Activated CD4-positive, alpha-beta memory T cell treated with anti-CD3 and anti-CD28 coated beads for 36 hours (primary cell): ENCODE results near the gene POLA1. TPM values are rescaled to one million over a fixed set of nuclear protein-coding genes. Genes with fewer than 3 reads are reported as not detected.
"Not testable (repeated sequence)": the region's sequence is repeated elsewhere in the genome, so short reads cannot be mapped to it uniquely, and the experiment has no call there.

Experiments used
- CTCF ChIA-PET: fragments of 350-600 bp; sonication (Branson Sonifier 250); formaldehyde crosslinking; loops from one replicate; lab custom pipeline; 2021; ENCODE audit warnings: antibody characterized with exemption, inconsistent platforms; lab: Charles Lee
- POLR2A ChIA-PET: fragments of 350-600 bp; sonication (Branson Sonifier 250); formaldehyde crosslinking; loops from one replicate; lab custom pipeline; 2021; ENCODE audit warnings: antibody characterized with exemption; lab: Charles Lee
- DNase-seq: peaks from one replicate; pipeline ENCODE4 v3.0.0-alpha.2; 2020
- H3K27ac Mint-ChIP-seq: one replicate; pipeline ENCODE4 v1.8.0; 2021; ENCODE audit warnings: mixed read lengths
- H3K27me3 Mint-ChIP-seq: one replicate; pipeline ENCODE4 v1.8.0; 2021; ENCODE audit warnings: mixed read lengths
- H3K36me3 Mint-ChIP-seq: one replicate; pipeline ENCODE4 v1.8.0; 2021; ENCODE audit warnings: mixed read lengths
- H3K4me1 Mint-ChIP-seq: one replicate; pipeline ENCODE4 v1.8.0; 2021; ENCODE audit warnings: low read depth, mixed read lengths
- H3K4me3 Mint-ChIP-seq: one replicate; pipeline ENCODE4 v1.8.0; 2021; ENCODE audit warnings: mild to moderate bottlenecking, mixed read lengths
- H3K9me3 Mint-ChIP-seq: one replicate; pipeline ENCODE4 v1.8.0; 2021; ENCODE audit warnings: mixed read lengths
- intact Hi-C: fragments of 100-400 bp; cut with micrococcal nuclease; formaldehyde crosslinking; loops from one replicate; pipeline ENCODE4 v1.15.1; 2023
- total RNA-seq, 2 experiments: library from RNA; stranded (reverse); gene quantifications; one replicate each; pipeline ENCODE4 v1.2.3, GENCODE V29; 2021

The POLA1 gene
- total RNA-seq, 2 experiments from 2014 or later, result 40.9 to 41.7 TPM

DNA sequence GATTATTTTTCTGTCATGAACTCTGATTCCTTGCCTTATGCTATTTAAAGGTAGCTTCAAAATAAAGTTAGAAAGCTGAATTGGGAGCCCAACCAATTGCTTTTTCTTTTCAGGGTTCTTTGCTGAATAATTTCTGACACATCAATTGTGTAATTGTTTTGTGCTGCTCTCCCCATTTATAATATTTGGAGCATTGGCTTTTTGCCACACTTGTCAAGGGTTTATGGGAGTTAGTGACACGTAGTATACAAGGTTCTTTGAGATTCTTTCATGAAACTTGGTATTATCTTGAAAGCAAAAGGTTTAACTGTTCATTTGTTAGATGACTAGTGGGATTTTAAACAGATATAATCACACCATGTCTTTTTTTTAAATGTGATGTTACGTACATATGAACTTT lies 80.9 kb downstream of the POLA1 start:
- ChIA-PET CTCF (interaction anchor here (0.6 kb wide), 1 partner anchor 543 kb away, joined by 4 read pairs; no protein-coding TSS in a partner anchor), POLR2A (interaction anchor here (1.2 kb wide), 1 partner anchor 13 kb away, joined by 3 read pairs; no protein-coding TSS in a partner anchor)
- H3K4me1 Mint-ChIP-seq, result no peaks in the 10 kb centered on the region
- DNase-seq, result no peak
- no peaks in the 10 kb centered on the region for H3K9me3 Mint-ChIP-seq
- H3K4me3 Mint-ChIP-seq, result no peak overlapping the region
- no peaks in the 10 kb centered on the region for H3K27me3 Mint-ChIP-seq
- peaks cover 15% of the 10 kb centered on the region for H3K36me3 Mint-ChIP-seq
- intact Hi-C loops, result no loop called here
- no peak overlapping the region for H3K27ac Mint-ChIP-seq

- Mint-ChIP-seq H3K27ac (no peak overlapping the region), H3K36me3 (peaks cover 17% of the 10 kb centered on the region), H3K9me3 (no peaks in the 10 kb centered on the region), H3K4me3 (no peak overlapping the region), H3K27me3 (no peaks in the 10 kb centered on the region), H3K4me1 (no peaks in the 10 kb centered on the region)
- intact Hi-C loops, result no loop called here
- ChIA-PET CTCF (no interaction called here), POLR2A (no interaction called here)
- DNase-seq, result no peak
These were observed 82.2 kb downstream of the POLA1 start for GRCh38 chrX:24775891-24776290.

- Mint-ChIP-seq H3K4me1 (no peaks in the 10 kb centered on the region), H3K9me3 (no peaks in the 10 kb centered on the region), H3K4me3 (no peak overlapping the region), H3K27me3 (no peaks in the 10 kb centered on the region), H3K27ac (no peak overlapping the region), H3K36me3 (peaks cover 16% of the 10 kb centered on the region)
- DNase-seq, result no peak
- ChIA-PET POLR2A (no interaction called here), CTCF (no interaction called here)
- intact Hi-C loops, result no loop called here
These were observed 83.9 kb downstream of the POLA1 start for GRCh38 chrX:24777660-24778059.

DNA sequence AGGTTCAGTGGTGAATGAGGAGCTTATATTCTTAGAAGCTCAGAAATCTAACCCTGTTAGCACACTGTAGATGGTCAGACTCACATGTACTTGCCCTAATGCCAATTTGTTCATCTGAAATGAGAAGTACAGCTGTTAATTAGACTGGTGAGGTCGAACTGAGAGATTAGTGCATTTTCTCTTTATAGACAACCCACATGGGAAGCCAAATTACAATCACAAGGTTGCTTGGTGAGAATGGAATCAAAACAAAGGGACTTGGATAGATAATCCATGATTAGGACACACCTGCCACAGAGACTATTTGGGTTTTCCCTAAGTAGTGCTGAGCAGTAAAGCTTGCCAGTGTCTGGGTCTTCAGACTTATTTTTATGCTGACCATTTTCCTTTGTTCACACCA lies 88.3 kb downstream of the POLA1 start:
- Mint-ChIP-seq H3K9me3 (no peaks in the 10 kb centered on the region), H3K27me3 (no peaks in the 10 kb centered on the region), H3K4me1 (no peaks in the 10 kb centered on the region), H3K4me3 (no peak overlapping the region), H3K36me3 (peaks cover 19% of the 10 kb centered on the region), H3K27ac (no peak overlapping the region)
- DNase-seq, result no peak
- POLR2A ChIA-PET, result no interaction called here
- CTCF ChIA-PET, result interaction anchor here (0.5 kb wide), 1 partner anchor 24 kb away, joined by 3 read pairs; no protein-coding TSS in a partner anchor
- intact Hi-C loops, result no loop called here

DNA sequence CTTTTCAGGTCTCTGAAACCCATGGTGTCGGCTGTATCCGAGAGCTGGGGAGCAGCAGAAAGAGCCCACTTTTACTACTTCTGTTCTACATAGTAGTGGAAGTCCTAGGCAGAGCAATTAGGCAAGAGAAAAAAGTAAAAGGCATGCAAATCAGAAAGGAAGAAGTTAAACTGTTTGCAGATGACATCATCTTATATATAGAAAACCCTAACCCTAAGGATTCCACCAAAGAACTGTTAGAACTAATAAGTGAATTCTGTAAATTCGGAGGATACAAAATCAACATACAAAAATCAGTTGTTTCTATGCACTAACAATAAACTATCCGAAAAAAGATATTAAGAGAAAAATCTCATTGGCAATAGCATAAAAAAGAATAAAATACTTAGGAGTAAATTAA lies 95.3 kb downstream of the POLA1 start:
- Mint-ChIP-seq H3K27me3 (no peaks in the 10 kb centered on the region), H3K27ac (no peak overlapping the region), H3K4me3 (no peak overlapping the region), H3K36me3 (peaks cover 26% of the 10 kb centered on the region), H3K9me3 (no peaks in the 10 kb centered on the region), H3K4me1 (no peaks in the 10 kb centered on the region)
- DNase-seq, result no peak
- ChIA-PET POLR2A (no interaction called here), CTCF (no interaction called here)
- intact Hi-C loops, result no loop called here

GRCh38 chrX:24790166-24790565 lies 96.4 kb downstream of the POLA1 start:
- Mint-ChIP-seq H3K27me3 (no peaks in the 10 kb centered on the region), H3K27ac (no peak overlapping the region), H3K4me1 (no peaks in the 10 kb centered on the region), H3K9me3 (no peaks in the 10 kb centered on the region), H3K4me3 (no peak overlapping the region), H3K36me3 (peaks cover 25% of the 10 kb centered on the region)
- DNase-seq, result no peak
- ChIA-PET CTCF (no interaction called here), POLR2A (no interaction called here)
- intact Hi-C loops, result no loop called here

- ChIA-PET CTCF (no interaction called here), POLR2A (no interaction called here)
- H3K36me3 Mint-ChIP-seq, result peaks cover 24% of the 10 kb centered on the region
- H3K27me3 Mint-ChIP-seq, result no peaks in the 10 kb centered on the region
- no peaks in the 10 kb centered on the region for H3K4me1 Mint-ChIP-seq
- intact Hi-C loops, result no loop called here
- no peak overlapping the region for H3K4me3 Mint-ChIP-seq
- DNase-seq, result no peak
- no peak overlapping the region for H3K27ac Mint-ChIP-seq
- H3K9me3 Mint-ChIP-seq, result no peaks in the 10 kb centered on the region
These were observed 102.5 kb downstream of the POLA1 start for GRCh38 chrX:24796204-24796603.

DNA sequence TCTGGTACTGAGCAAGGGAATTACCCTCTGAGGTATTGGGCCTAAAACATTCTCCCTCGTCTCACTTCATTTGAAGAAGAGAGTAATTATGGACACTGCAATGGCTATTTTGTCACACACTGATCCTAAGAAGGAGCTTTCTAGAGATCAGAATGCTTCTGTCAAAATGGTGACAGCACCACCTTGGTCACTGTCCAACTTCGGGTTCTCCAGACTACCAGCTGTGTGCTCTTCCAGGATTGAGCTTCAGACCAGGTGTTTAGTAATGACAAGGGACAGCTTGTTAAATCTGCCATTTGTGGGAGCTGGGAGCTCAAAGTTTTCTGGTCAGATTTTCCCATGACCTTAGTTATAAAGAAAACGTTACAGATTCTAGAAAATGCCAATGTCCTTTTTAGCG lies 105.4 kb downstream of the POLA1 start:
- no peaks in the 10 kb centered on the region for H3K4me1 Mint-ChIP-seq
- intact Hi-C loops, result no loop called here
- DNase-seq, result no peak
- no peak overlapping the region for H3K27ac Mint-ChIP-seq
- no peak overlapping the region for H3K4me3 Mint-ChIP-seq
- H3K36me3 Mint-ChIP-seq, result peaks cover 18% of the 10 kb centered on the region
- no peaks in the 10 kb centered on the region for H3K9me3 Mint-ChIP-seq
- POLR2A ChIA-PET, result no interaction called here
- CTCF ChIA-PET, result no interaction called here
- H3K27me3 Mint-ChIP-seq, result no peaks in the 10 kb centered on the region

DNA sequence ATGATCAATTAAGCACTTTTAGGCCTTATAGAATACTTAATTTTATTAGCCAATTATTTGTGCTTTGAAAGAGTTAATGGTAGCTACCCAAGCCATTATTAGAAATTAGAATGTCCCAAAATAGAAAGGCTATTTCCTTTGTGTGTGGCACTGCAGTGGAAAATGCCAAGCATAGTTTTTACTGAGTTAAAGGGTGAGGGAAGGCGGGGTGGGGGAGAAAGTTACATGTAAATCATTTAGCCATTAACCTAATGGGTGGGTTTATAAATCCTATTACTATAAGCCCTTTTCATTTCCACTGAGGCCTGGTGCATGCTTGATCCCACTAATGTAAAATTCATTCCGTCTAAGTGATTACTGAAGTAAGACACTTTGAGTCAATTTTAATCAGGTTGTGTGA lies 105.8 kb downstream of the POLA1 start:
- no peak for DNase-seq
- Mint-ChIP-seq H3K27me3 (no peaks in the 10 kb centered on the region), H3K9me3 (no peaks in the 10 kb centered on the region), H3K36me3 (peaks cover 18% of the 10 kb centered on the region), H3K4me3 (no peak overlapping the region), H3K4me1 (no peaks in the 10 kb centered on the region), H3K27ac (no peak overlapping the region)
- ChIA-PET POLR2A (no interaction called here), CTCF (no interaction called here)
- intact Hi-C loops, result no loop called here

DNA sequence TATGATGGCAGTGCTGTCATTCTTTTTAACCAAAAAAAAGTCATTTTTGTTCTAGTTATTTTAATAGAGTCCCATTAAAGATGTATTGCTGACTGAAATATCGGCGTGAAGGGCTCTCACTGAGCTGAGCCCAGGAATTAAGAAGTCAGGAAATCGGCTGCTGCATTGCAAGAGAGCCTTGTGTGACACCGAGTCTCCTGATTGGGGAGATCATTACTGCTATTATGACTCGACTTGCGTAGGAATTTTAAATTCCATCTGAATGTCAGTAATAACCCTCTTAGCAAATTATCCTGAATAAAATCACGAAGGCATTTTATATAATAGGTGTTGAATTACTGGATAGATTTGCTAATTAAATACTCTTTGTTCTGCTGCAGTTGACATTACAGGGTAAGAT lies 111.5 kb downstream of the POLA1 start:
- intact Hi-C loops, result no loop called here
- ChIA-PET POLR2A (no interaction called here), CTCF (no interaction called here)

GRCh38 chrX:24819807-24820206 lies 126.1 kb downstream of the POLA1 start:
- H3K27ac Mint-ChIP-seq, H3K4me1 Mint-ChIP-seq, DNase-seq, POLR2A ChIA-PET, intact Hi-C loops, H3K27me3 Mint-ChIP-seq, H3K9me3 Mint-ChIP-seq, H3K4me3 Mint-ChIP-seq: not testable (repeated sequence)
- H3K36me3 Mint-ChIP-seq, result peaks cover 23% of the 10 kb centered on the region
- CTCF ChIA-PET, result interaction anchor here (0.7 kb wide), 1 partner anchor 278 kb away, joined by 3 read pairs; no protein-coding TSS in a partner anchor

More for the DNA sequence above, 111.5 kb downstream of the POLA1 start:
- Mint-ChIP-seq H3K4me3 (no peak overlapping the region), H3K36me3 (peaks cover 10% of the 10 kb centered on the region), H3K4me1 (no peaks in the 10 kb centered on the region), H3K27me3 (no peaks in the 10 kb centered on the region), H3K27ac (no peak overlapping the region), H3K9me3 (no peaks in the 10 kb centered on the region)
- DNase-seq, result no peak

DNA sequence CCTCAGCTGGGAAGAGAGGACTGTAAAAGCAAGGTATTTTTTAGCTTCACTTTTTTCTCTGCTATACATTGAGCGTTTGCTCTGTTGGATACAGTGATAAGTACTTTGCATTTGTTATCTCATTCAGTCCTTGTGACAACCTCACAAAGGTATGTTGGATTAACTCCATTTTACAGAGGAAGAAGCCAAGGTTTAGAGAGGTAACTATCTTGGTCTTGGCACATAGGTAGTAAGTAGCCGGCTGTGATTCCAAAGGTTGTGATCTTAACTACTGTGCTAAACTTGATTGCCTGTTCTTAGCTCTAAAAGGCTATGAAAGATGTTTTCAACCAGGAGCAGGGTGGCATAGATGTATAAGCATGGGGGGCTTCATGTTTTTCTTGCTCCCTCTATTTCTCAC lies 134.4 kb downstream of the POLA1 start:
- intact Hi-C loops, result no loop called here
- H3K4me3 Mint-ChIP-seq, result no peak overlapping the region
- ChIA-PET POLR2A (no interaction called here), CTCF (interaction anchor here (1.8 kb wide), 1 partner anchor 11 kb away, joined by 7 read pairs; no protein-coding TSS in a partner anchor)
- H3K27me3 Mint-ChIP-seq, result no peaks in the 10 kb centered on the region
- H3K36me3 Mint-ChIP-seq, result peaks cover 26% of the 10 kb centered on the region
- H3K27ac Mint-ChIP-seq, result no peak overlapping the region
- no peak for DNase-seq
- no peaks in the 10 kb centered on the region for H3K4me1 Mint-ChIP-seq
- H3K9me3 Mint-ChIP-seq, result no peaks in the 10 kb centered on the region

GRCh38 chrX:24828600-24828999 lies 134.9 kb downstream of the POLA1 start:
- POLR2A ChIA-PET, result no interaction called here
- intact Hi-C loops, result no loop called here
- H3K4me3 Mint-ChIP-seq, result no peak overlapping the region
- no peaks in the 10 kb centered on the region for H3K27me3 Mint-ChIP-seq
- DNase-seq, result no peak
- no peaks in the 10 kb centered on the region for H3K4me1 Mint-ChIP-seq
- H3K9me3 Mint-ChIP-seq, result no peaks in the 10 kb centered on the region
- H3K36me3 Mint-ChIP-seq, result peaks cover 26% of the 10 kb centered on the region
- CTCF ChIA-PET, result interaction anchor here (2.3 kb wide), 1 partner anchor 10 kb away, joined by 8 read pairs; no protein-coding TSS in a partner anchor
- H3K27ac Mint-ChIP-seq, result no peak overlapping the region
